ENCODE measurements around the gene TMEM119. TPM values are rescaled to one million over a fixed set of nuclear protein-coding genes. Genes with fewer than 3 reads are reported as not detected.

TMEM119 gene
- total and polyA plus RNA-seq, 2 of the 8 experiments (the other 6 are each of a cell fraction or from before 2014, with no cell fraction given), result 0.35 to 0.61 TPM

- H2AFZ ChIP-seq (ENCODE audit: low read length), result 0 out of 2 replicates have a peak overlapping the region, but pooled peaks have one; percentile 5
- no peak overlapping the region for H3K4me3 ChIP-seq (ENCODE audit: extremely low read depth in 1 of 4, insufficient read depth in 2 of 4, low read depth in 3 of 4, low read length in 4 of 4)
- H3K4me2 ChIP-seq (ENCODE audit: insufficient read depth in 1 of 2, low read depth in 2 of 2, low read length in 2 of 2), result 0 out of 4 replicates have a peak overlapping the region, but pooled peaks of 1 of the 2 experiments have one; percentile 16
- FAIRE-seq (no peak), DNase-seq (ENCODE audit: low read depth in 1 of 2, low spot score in 2 of 2) (no peak)
- H3K9me3 ChIP-seq (ENCODE audit: insufficient read depth in 2 of 2, low read depth in 1 of 2, low read length in 1 of 2), result no peaks in the 10 kb centered on the region; a peak in 2 of 4 replicates
- ChIA-PET POLR2A (ENCODE audit: partially characterized antibody) (no interaction called here), CTCF (ENCODE audit: partially characterized antibody) (no interaction called here)
- H2AK5ac ChIP-seq (ENCODE audit: low read depth, low read length), result peak overlapping the region; percentile 68; the same call in 1 of the 2 replicates
- H3K79me1 ChIP-seq (ENCODE audit: low read depth, low read length), result no peaks in the 10 kb centered on the region
- H4K5ac ChIP-seq (ENCODE audit: insufficient read length, low read depth, low read length), result no peak overlapping the region
- no peaks in the 10 kb centered on the region for H3K79me2 ChIP-seq (ENCODE audit: control insufficient read depth in 1 of 2, insufficient read depth in 2 of 2, low read length in 2 of 2)
- H3K9ac ChIP-seq (replicated peaks in 1 of 4; ENCODE audit: extremely low read depth in 1 of 4, low read depth in 3 of 4, low read length in 3 of 4), result no peak overlapping the region
- no peak overlapping the region for H3K4ac ChIP-seq (replicated peaks; ENCODE audit: insufficient read length, low read depth, low read length)
- no peak overlapping the region for H4K8ac ChIP-seq (ENCODE audit: extremely low read depth, insufficient read depth, low read length)
- H4K20me1 ChIP-seq (replicated peaks in 1 of 2; ENCODE audit: control insufficient read depth in 1 of 2, insufficient read depth in 2 of 2, low read length in 2 of 2), result no peaks in the 10 kb centered on the region
- H3K27ac ChIP-seq (ENCODE audit: low read depth, low read length), result no peak overlapping the region
- no peak overlapping the region for H2BK15ac ChIP-seq (ENCODE audit: low read length)
- 39% methylated on average over 3 of the region's 3 CpGs; no CpG with 5 or more reads in 1 of the 2 experiments for WGBS, 2 experiments (ENCODE audit: extremely low coverage in 1 of 2, insufficient coverage in 1 of 2, insufficient read length in 1 of 2, insufficient replicate concordance in 2 of 2, low coverage in 1 of 2, low lambda C conversion rate in 2 of 2, missing lambda C conversion rate in 1 of 2)
- no peaks in the 10 kb centered on the region for H3K36me3 ChIP-seq (ENCODE audit: control insufficient read depth in 2 of 4, insufficient read depth in 4 of 4, low read length in 3 of 4)
- H3K56ac ChIP-seq (replicated peaks; ENCODE audit: insufficient read length, low read depth, low read length), result no peak overlapping the region
- H3K23ac ChIP-seq (ENCODE audit: insufficient read length), result no peak overlapping the region
- H2BK120ac ChIP-seq (replicated peaks; ENCODE audit: low read depth, low read length), result no peak overlapping the region
- H2BK5ac ChIP-seq (ENCODE audit: low read depth, low read length), result peak overlapping the region; percentile 29; the same call in 1 of the 2 replicates
- peaks cover 0 to 5% (median 4%) of the 10 kb centered on the region in 4 experiments; a peak in 5 of 7 replicates for H3K4me1 ChIP-seq (replicated peaks in 1 of 4; ENCODE audit: control insufficient read depth in 3 of 4, insufficient read depth in 4 of 4, low read length in 3 of 4)
- H3K14ac ChIP-seq (ENCODE audit: insufficient read length), result no peak overlapping the region
- H2BK12ac ChIP-seq (ENCODE audit: low read depth, low read length), result peak overlapping the region; percentile 64; the same call in 1 of the 2 replicates
- no peaks in the 10 kb centered on the region for H3K23me2 ChIP-seq (ENCODE audit: low read depth, low read length)
- H2BK20ac ChIP-seq (ENCODE audit: low read length), result no peak overlapping the region
- no peaks in the 10 kb centered on the region for H3K27me3 ChIP-seq (replicated peaks in 1 of 4; ENCODE audit: control insufficient read depth in 3 of 4, extremely low read depth in 1 of 4, insufficient read depth in 3 of 4, low read length in 3 of 4)
- H4K91ac ChIP-seq (replicated peaks; ENCODE audit: insufficient read length, low read length), result no peak overlapping the region
- H3K18ac ChIP-seq (ENCODE audit: extremely low read depth, low read length), result no peak overlapping the region
- TF ChIP-seq CHD1 (IDR thresholded peaks at IDR 0.05; ENCODE audit: low read depth, low read length) (no peak), TAF7 (optimal IDR thresholded peaks at IDR 0.05; ENCODE audit: borderline replicate concordance, low read depth, low read length) (no peak), CEBPB (IDR thresholded peaks at IDR 0.05; ENCODE audit: low read depth, low read length) (no peak), RNF2 (IDR thresholded peaks at IDR 0.05; ENCODE audit: borderline replicate concordance, low read depth, low read length, missing control alignments, poor library complexity, severe bottlenecking) (no peak), GTF2F1 (IDR thresholded peaks at IDR 0.05; ENCODE audit: borderline replicate concordance, low read depth, low read length) (no peak), CREB1 (IDR thresholded peaks at IDR 0.05) (no peak), SIX5 (IDR thresholded peaks at IDR 0.05; ENCODE audit: low read depth, low read length) (no peak), BCL11A (IDR thresholded peaks at IDR 0.05; ENCODE audit: low read depth in 2 of 2, low read length in 2 of 2) (no peak), POU5F1 (IDR thresholded peaks at IDR 0.05; ENCODE audit: low read depth, low read length) (no peak), EP300 (IDR thresholded peaks at IDR 0.05; ENCODE audit: borderline replicate concordance in 1 of 2, low read depth in 2 of 2, low read length in 2 of 2) (no peak), SAP30 (IDR thresholded peaks at IDR 0.05; ENCODE audit: insufficient read depth, insufficient replicate concordance, low read length) (no peak)
- TF ChIP-seq, protein P1, sequence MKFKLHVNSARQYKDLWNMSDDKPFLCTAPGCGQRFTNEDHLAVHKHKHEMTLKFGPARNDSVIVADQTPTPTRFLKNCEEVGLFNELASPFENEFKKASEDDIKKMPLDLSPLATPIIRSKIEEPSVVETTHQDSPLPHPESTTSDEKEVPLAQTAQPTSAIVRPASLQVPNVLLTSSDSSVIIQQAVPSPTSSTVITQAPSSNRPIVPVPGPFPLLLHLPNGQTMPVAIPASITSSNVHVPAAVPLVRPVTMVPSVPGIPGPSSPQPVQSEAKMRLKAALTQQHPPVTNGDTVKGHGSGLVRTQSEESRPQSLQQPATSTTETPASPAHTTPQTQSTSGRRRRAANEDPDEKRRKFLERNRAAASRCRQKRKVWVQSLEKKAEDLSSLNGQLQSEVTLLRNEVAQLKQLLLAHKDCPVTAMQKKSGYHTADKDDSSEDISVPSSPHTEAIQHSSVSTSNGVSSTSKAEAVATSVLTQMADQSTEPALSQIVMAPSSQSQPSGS (IDR thresholded peaks at IDR 0.05; ENCODE audit: low read length), result no peak
These were observed 27.3 kb upstream of the TMEM119 start for GRCh38 chr12:108625228-108625627.
